Lung (tissue), 12 donors: ENCODE measurements around the gene EGFL8. TPM values are rescaled to one million over a fixed set of nuclear protein-coding genes. Genes with fewer than 3 reads are reported as not detected.

Experiments used
- ATAC-seq: fragments of 200-7000 bp; cut with Tn5 transposase; one replicate; pipeline ENCODE4 v1.9.1; 2020; ENCODE audit warnings: moderate number of reproducible peaks; ENCODE audit not compliant: insufficient read depth, low FRiP score
- DNase-seq, 3 donors: peaks; one replicate each; pipeline ENCODE4 v3.0.0-alpha.2; 2013 to 2017
- H3K27ac ChIP-seq, 2 donors: one replicate each; pipeline ENCODE4 v1.5.1; 2013; ENCODE audit warnings: mild to moderate bottlenecking in 2 of 2, moderate library complexity in 2 of 2, control low read depth in 1 of 2, inconsistent platforms in 1 of 2, low read depth in 1 of 2, low read length in 1 of 2
- H3K27me3 ChIP-seq, 3 donors: one replicate each; pipeline ENCODE4 v1.5.1; 2013; ENCODE audit warnings: low read length in 2 of 3; ENCODE audit not compliant: control insufficient read depth in 3 of 3, insufficient read depth in 3 of 3
- H3K36me3 ChIP-seq, 4 donors: one replicate each; pipeline ENCODE4 v1.5.1; 2013; ENCODE audit warnings: low read length in 4 of 4, mild to moderate bottlenecking in 1 of 4, moderate library complexity in 1 of 4; ENCODE audit not compliant: control insufficient read depth in 4 of 4, insufficient read depth in 4 of 4
- H3K4me1 ChIP-seq, 5 donors: one replicate each; pipeline ENCODE4 v1.5.1; 2013; ENCODE audit warnings: low read length in 5 of 5, mild to moderate bottlenecking in 2 of 5, moderate library complexity in 1 of 5; ENCODE audit not compliant: control insufficient read depth in 5 of 5, insufficient read depth in 5 of 5
- H3K4me3 ChIP-seq: one replicate; pipeline ENCODE4 v1.5.1; 2013; ENCODE audit warnings: mild to moderate bottlenecking, control low read depth, moderate library complexity
- H3K9ac ChIP-seq, 2 donors: one replicate each; pipeline ENCODE4 v1.5.1; 2013; ENCODE audit warnings: low read length in 2 of 2, control low read depth in 1 of 2; ENCODE audit not compliant: insufficient read depth in 1 of 2
- H3K9me3 ChIP-seq, 4 donors: one replicate each; pipeline ENCODE4 v1.5.1; 2013; ENCODE audit warnings: low read length in 3 of 4, mild to moderate bottlenecking in 1 of 4, moderate library complexity in 1 of 4; ENCODE audit not compliant: control insufficient read depth in 4 of 4, insufficient read depth in 3 of 4
- WGBS, 2 donors: extraction: QIAGEN DNeasy Blood & Tissue Kit; methylation state at CpG; one replicate each; pipeline ENCODE4 v1.1.7; 2013; 5-methylcytosine and 5-hydroxymethylcytosine counted together
- polyA plus RNA-seq, 2 donors: library from polyadenylated mRNA; stranded (reverse); fragments of 200-250 nt; gene quantifications; one replicate each; pipeline ENCODE4 v1.2.1, GENCODE V29; 2013
- total RNA-seq, 2 donors: library from RNA; depleted of rRNA in 1 of 2; stranded (reverse); fragments of >200 nt in 1 of 2; gene quantifications; one replicate each; pipeline ENCODE4 v1.2.1, GENCODE V29; 2014 to 2021
- TF ChIP-seq, protein P1 (sequence below): IDR thresholded peaks from 2 replicates; pipeline ENCODE4 v1.5.1; 2012; ENCODE audit warnings: mild to moderate bottlenecking; ENCODE audit errors: control extremely low read depth, extremely low read depth
- donor health status: control.
- donor health status: control.
- donor health status: Bipolar disorder and iron deficiency.
- donor health status: healthy.
- donor health status: DM: yes; HTN: yes; CAD: no.

The EGFL8 gene
- total and polyA plus RNA-seq, 4 donors, result 3.8 to 10.9 (median 10.0) TPM

GRCh38 chr6:32170294-32170693, 5.9 kb downstream of the EGFL8 start:
- ATAC-seq (no peak), DNase-seq (no peak)
- Histone ChIP-seq H3K9me3 (no peaks in the 10 kb centered on the region), H3K4me1 (peaks cover 0 to 20% (median 8%) of the 10 kb centered on the region in 5 donors), H3K9ac (no peak overlapping the region), H3K27me3 (no peaks in the 10 kb centered on the region), H3K36me3 (peaks cover 3 to 32% (median 21%) of the 10 kb centered on the region in 4 donors), H3K4me3 (no peak overlapping the region), H3K27ac (no peak overlapping the region)
- TF ChIP-seq, protein P1, sequence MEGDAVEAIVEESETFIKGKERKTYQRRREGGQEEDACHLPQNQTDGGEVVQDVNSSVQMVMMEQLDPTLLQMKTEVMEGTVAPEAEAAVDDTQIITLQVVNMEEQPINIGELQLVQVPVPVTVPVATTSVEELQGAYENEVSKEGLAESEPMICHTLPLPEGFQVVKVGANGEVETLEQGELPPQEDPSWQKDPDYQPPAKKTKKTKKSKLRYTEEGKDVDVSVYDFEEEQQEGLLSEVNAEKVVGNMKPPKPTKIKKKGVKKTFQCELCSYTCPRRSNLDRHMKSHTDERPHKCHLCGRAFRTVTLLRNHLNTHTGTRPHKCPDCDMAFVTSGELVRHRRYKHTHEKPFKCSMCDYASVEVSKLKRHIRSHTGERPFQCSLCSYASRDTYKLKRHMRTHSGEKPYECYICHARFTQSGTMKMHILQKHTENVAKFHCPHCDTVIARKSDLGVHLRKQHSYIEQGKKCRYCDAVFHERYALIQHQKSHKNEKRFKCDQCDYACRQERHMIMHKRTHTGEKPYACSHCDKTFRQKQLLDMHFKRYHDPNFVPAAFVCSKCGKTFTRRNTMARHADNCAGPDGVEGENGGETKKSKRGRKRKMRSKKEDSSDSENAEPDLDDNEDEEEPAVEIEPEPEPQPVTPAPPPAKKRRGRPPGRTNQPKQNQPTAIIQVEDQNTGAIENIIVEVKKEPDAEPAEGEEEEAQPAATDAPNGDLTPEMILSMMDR, result no peak
- 95 to 96% methylated on average over 11 of the region's 11 CpGs for WGBS, 2 donors

GRCh38 chr6:32171234-32171633, 6.8 kb downstream of the EGFL8 start:
- Histone ChIP-seq H3K27me3 (no peaks in the 10 kb centered on the region), H3K4me1 (peaks cover 0 to 24% (median 8%) of the 10 kb centered on the region in 5 donors), H3K9me3 (no peaks in the 10 kb centered on the region), H3K4me3 (no peak overlapping the region), H3K36me3 (peaks cover 3 to 32% (median 19%) of the 10 kb centered on the region in 4 donors), H3K9ac (no peak overlapping the region), H3K27ac (no peak overlapping the region)
- TF ChIP-seq, protein P1, result no peak
- 96% methylated on average over 6 of the region's 6 CpGs for WGBS, 2 donors
- ATAC-seq (no peak), DNase-seq (no peak)

DNA sequence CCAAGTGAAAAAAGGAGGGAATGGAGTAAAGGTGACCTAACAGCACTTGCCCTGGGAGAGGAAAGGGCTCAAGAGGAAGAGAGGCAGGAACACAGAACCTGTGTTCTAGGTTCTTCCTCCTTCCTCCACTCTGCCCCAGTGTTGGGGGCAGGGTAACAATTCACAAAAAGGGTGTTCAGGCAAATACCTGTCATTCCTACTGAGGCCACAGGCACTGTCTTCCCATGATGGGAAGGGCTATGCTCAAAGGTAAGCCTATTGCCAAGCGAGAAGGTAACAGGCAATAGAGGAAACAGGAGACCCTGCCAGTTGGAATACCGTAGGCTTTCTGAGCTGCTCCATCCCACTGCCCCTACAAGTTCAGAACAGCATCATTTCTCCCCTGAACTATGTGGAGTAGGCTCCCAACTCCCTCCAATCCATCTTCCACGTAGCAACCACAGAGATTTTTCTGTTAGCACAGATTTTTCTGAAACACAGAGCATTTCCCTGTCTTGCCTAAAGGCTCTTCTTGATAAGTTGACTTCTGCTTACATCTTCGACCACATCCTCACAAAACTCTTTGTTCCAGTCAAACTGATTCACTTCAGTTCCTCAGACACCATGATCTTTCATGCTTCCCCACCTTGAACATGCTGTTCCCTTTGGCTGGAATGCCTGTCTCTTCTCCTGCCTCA, 8.8 kb downstream of the EGFL8 start:
- TF ChIP-seq, protein P1, result no peak
- Histone ChIP-seq H3K36me3 (peaks cover 0 to 18% (median 17%) of the 10 kb centered on the region in 4 donors), H3K4me3 (no peak overlapping the region), H3K9me3 (no peaks in the 10 kb centered on the region), H3K27ac (no peak overlapping the region), H3K27me3 (no peaks in the 10 kb centered on the region), H3K9ac (peak overlapping the region in 1 of 2 donors; percentile 31), H3K4me1 (peaks cover 0 to 37% (median 18%) of the 10 kb centered on the region in 5 donors)
- no peak for ATAC-seq
- DNase-seq, result no peak
- WGBS, 2 donors, result 62 to 76% methylated on average over 4 of the region's 4 CpGs
